Measurements from ENCODE around the gene SH3RF2.
"Not testable (repeated sequence)": the region's sequence is repeated elsewhere in the genome, so short reads cannot be mapped to it uniquely, and the experiment has no call there.

SH3RF2 gene

DNA sequence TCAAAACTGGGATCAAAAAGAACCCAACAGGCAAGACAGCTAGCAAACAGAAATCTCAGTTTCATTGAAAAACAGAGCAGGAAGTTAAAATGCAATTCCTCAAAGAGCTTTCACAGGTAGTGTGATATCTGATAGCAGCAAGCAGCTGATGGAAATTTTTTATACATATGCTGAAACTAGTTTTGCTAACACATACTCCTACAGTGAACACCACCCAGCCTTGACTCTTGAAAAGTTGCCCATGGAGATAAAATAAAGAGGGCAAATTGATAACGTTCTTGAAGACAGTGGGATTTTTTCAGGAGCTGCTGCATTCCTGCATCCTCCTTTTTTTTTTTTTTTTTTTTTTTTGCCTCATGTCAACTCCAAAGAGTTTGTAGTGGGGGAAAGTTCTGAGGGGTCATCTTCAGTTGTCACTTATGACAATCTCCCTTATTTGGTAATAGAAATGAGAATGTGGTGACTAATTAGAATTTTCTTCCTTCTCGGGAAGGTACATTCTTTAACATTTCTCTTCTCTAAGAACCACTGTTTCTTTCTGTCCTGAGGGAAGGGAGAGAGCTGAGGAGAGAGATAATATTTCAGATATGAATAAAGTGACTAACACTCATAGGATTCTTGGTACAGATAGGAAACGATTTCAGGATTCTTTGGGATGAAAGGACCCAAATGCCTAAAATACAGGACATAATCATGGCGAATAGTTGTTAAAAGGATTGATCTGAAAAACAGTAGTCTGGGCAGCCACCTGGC is 24.6 kb downstream of the SH3RF2 start:
- Histone ChIP-seq H3K27ac (ENCODE audit: low read depth, low read length, poor library complexity, severe bottlenecking) (no peak overlapping the region), H3K4me3 (ENCODE audit: low read depth, low read length, poor library complexity, severe bottlenecking) (no peak overlapping the region), H2AFZ (ENCODE audit: low read length) (no peak overlapping the region), H3K9me2 (ENCODE audit: low read depth, low read length) (no peaks in the 10 kb centered on the region), H3K79me2 (ENCODE audit: insufficient read depth, low read length) (no peaks in the 10 kb centered on the region), H3K9me3 (ENCODE audit: low read length) (no peaks in the 10 kb centered on the region), H4K20me1 (ENCODE audit: insufficient read depth, low read length) (no peaks in the 10 kb centered on the region), H3K9ac (ENCODE audit: low read length) (no peak overlapping the region), H3K4me2 (ENCODE audit: low read length) (no peak overlapping the region), H3K4me1 (ENCODE audit: insufficient read depth, low read length, severe bottlenecking) (no peaks in the 10 kb centered on the region), H3K36me3 (ENCODE audit: insufficient read depth, low read length) (no peaks in the 10 kb centered on the region), H3F3A (ENCODE audit: insufficient read depth, low read length) (no peaks in the 10 kb centered on the region), H3K27me3 (ENCODE audit: insufficient read depth, low read length) (no peaks in the 10 kb centered on the region)
- TF ChIP-seq CTCF (IDR thresholded peaks at IDR 0.05; ENCODE audit: low read length) (no peak), EZH2 (IDR thresholded peaks at IDR 0.05; ENCODE audit: borderline replicate concordance, low read length) (no peak)

GRCh38 chr5:145962001-145962400 is 25.6 kb downstream of the SH3RF2 start:
- Histone ChIP-seq H3K9ac (ENCODE audit: low read length) (no peak overlapping the region), H3K79me2 (ENCODE audit: insufficient read depth, low read length) (no peaks in the 10 kb centered on the region), H3K27ac (ENCODE audit: low read depth, low read length, poor library complexity, severe bottlenecking) (no peak overlapping the region), H2AFZ (ENCODE audit: low read length) (no peak overlapping the region), H3K27me3 (ENCODE audit: insufficient read depth, low read length) (no peaks in the 10 kb centered on the region), H3K9me3 (ENCODE audit: low read length) (no peaks in the 10 kb centered on the region), H4K20me1 (ENCODE audit: insufficient read depth, low read length) (no peaks in the 10 kb centered on the region), H3K4me1 (ENCODE audit: insufficient read depth, low read length, severe bottlenecking) (no peaks in the 10 kb centered on the region), H3K9me2 (ENCODE audit: low read depth, low read length) (no peaks in the 10 kb centered on the region), H3F3A (ENCODE audit: insufficient read depth, low read length) (no peaks in the 10 kb centered on the region), H3K4me2 (ENCODE audit: low read length) (no peak overlapping the region), H3K36me3 (ENCODE audit: insufficient read depth, low read length) (no peaks in the 10 kb centered on the region), H3K4me3 (ENCODE audit: low read depth, low read length, poor library complexity, severe bottlenecking) (no peak overlapping the region)
- no peak for TF ChIP-seq CTCF (IDR thresholded peaks at IDR 0.05; ENCODE audit: low read length)
- no peak for TF ChIP-seq EZH2 (IDR thresholded peaks at IDR 0.05; ENCODE audit: borderline replicate concordance, low read length)

DNA sequence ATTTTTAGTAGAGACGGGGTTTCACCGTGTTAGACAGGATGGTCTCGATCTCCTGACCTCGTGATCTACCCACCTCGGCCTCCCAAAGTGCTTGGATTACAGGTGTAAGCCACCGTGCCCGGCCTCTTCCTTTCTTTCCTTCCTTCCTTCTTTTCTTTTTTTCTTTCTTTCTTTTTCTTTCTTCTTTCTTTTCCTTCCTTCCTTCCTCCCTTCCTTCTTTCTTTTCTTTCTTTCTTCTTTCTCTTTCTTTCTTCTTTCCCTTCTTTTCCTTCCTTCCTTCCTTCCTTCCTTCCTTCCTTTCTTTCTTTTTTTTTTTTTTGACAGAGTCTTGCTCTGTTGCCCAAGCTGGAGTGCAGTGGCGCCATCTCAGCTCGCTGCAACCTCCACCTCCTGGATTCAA is 27.6 kb downstream of the SH3RF2 start:
- not testable (repeated sequence) for H3F3A ChIP-seq (ENCODE audit: insufficient read depth, low read length); H2AFZ ChIP-seq (ENCODE audit: low read length); H3K79me2 ChIP-seq (ENCODE audit: insufficient read depth, low read length); H3K27me3 ChIP-seq (ENCODE audit: insufficient read depth, low read length); H3K9ac ChIP-seq (ENCODE audit: low read length); H4K20me1 ChIP-seq (ENCODE audit: insufficient read depth, low read length); H3K36me3 ChIP-seq (ENCODE audit: insufficient read depth, low read length); H3K9me2 ChIP-seq (ENCODE audit: low read depth, low read length); H3K4me2 ChIP-seq (ENCODE audit: low read length); H3K4me3 ChIP-seq (ENCODE audit: low read depth, low read length, poor library complexity, severe bottlenecking); H3K9me3 ChIP-seq (ENCODE audit: low read length); H3K4me1 ChIP-seq (ENCODE audit: insufficient read depth, low read length, severe bottlenecking); H3K27ac ChIP-seq (ENCODE audit: low read depth, low read length, poor library complexity, severe bottlenecking)

DNA sequence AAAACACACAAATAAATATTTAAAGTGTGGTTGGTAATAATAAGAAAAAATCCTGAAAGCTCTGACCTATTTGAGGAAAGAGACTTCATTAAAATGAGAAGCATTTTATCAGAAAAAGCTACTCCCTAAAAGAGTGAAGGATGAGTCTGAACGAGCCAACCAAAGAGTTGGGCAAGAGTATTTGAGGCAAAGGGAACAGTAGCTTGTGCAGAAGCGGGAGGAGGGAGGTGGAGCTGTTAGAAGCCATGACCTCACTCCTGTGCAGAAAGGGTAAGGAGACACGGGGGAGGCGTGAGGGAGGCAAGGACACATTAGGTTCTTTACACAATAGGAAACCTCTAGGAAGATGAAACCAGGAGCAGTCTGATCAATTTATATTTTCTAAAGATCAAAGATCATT is 29.4 kb downstream of the SH3RF2 start:
- Histone ChIP-seq H3K4me3 (ENCODE audit: low read depth, low read length, poor library complexity, severe bottlenecking) (no peak overlapping the region), H3F3A (ENCODE audit: insufficient read depth, low read length) (no peaks in the 10 kb centered on the region), H3K4me1 (ENCODE audit: insufficient read depth, low read length, severe bottlenecking) (no peaks in the 10 kb centered on the region), H3K9me3 (ENCODE audit: low read length) (no peaks in the 10 kb centered on the region), H3K4me2 (ENCODE audit: low read length) (no peak overlapping the region), H3K9me2 (ENCODE audit: low read depth, low read length) (no peaks in the 10 kb centered on the region), H4K20me1 (ENCODE audit: insufficient read depth, low read length) (no peaks in the 10 kb centered on the region), H3K27ac (ENCODE audit: low read depth, low read length, poor library complexity, severe bottlenecking) (no peak overlapping the region), H3K36me3 (ENCODE audit: insufficient read depth, low read length) (no peaks in the 10 kb centered on the region), H3K27me3 (ENCODE audit: insufficient read depth, low read length) (no peaks in the 10 kb centered on the region), H3K9ac (ENCODE audit: low read length) (no peak overlapping the region), H2AFZ (ENCODE audit: low read length) (no peak overlapping the region), H3K79me2 (ENCODE audit: insufficient read depth, low read length) (no peaks in the 10 kb centered on the region)
- no peak for TF ChIP-seq EZH2 (IDR thresholded peaks at IDR 0.05; ENCODE audit: borderline replicate concordance, low read length)
- no peak for TF ChIP-seq CTCF (IDR thresholded peaks at IDR 0.05; ENCODE audit: low read length)

All from OCI-LY1 (cell line).